Activated CD4-positive, alpha-beta T cell treated with anti-CD3 and anti-CD28 coated beads, Interleukin-2, amount 50 U/mL, for 4 hours (primary cell): ENCODE measurements around the gene THOC2.
A peak's percentile ranks its signal among the peaks of the same experiment; 100 is the strongest.
"Not testable (repeated sequence)": the region's sequence is repeated elsewhere in the genome, so short reads cannot be mapped to it uniquely, and the experiment has no call there.

Source experiments
- DNase-seq, 2 experiments: peaks; one replicate each; pipeline ENCODE4 v3.0.0-alpha.2; 2020

Gene THOC2, protein sequence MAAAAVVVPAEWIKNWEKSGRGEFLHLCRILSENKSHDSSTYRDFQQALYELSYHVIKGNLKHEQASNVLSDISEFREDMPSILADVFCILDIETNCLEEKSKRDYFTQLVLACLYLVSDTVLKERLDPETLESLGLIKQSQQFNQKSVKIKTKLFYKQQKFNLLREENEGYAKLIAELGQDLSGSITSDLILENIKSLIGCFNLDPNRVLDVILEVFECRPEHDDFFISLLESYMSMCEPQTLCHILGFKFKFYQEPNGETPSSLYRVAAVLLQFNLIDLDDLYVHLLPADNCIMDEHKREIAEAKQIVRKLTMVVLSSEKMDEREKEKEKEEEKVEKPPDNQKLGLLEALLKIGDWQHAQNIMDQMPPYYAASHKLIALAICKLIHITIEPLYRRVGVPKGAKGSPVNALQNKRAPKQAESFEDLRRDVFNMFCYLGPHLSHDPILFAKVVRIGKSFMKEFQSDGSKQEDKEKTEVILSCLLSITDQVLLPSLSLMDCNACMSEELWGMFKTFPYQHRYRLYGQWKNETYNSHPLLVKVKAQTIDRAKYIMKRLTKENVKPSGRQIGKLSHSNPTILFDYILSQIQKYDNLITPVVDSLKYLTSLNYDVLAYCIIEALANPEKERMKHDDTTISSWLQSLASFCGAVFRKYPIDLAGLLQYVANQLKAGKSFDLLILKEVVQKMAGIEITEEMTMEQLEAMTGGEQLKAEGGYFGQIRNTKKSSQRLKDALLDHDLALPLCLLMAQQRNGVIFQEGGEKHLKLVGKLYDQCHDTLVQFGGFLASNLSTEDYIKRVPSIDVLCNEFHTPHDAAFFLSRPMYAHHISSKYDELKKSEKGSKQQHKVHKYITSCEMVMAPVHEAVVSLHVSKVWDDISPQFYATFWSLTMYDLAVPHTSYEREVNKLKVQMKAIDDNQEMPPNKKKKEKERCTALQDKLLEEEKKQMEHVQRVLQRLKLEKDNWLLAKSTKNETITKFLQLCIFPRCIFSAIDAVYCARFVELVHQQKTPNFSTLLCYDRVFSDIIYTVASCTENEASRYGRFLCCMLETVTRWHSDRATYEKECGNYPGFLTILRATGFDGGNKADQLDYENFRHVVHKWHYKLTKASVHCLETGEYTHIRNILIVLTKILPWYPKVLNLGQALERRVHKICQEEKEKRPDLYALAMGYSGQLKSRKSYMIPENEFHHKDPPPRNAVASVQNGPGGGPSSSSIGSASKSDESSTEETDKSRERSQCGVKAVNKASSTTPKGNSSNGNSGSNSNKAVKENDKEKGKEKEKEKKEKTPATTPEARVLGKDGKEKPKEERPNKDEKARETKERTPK (N-terminal part only)

DNA sequence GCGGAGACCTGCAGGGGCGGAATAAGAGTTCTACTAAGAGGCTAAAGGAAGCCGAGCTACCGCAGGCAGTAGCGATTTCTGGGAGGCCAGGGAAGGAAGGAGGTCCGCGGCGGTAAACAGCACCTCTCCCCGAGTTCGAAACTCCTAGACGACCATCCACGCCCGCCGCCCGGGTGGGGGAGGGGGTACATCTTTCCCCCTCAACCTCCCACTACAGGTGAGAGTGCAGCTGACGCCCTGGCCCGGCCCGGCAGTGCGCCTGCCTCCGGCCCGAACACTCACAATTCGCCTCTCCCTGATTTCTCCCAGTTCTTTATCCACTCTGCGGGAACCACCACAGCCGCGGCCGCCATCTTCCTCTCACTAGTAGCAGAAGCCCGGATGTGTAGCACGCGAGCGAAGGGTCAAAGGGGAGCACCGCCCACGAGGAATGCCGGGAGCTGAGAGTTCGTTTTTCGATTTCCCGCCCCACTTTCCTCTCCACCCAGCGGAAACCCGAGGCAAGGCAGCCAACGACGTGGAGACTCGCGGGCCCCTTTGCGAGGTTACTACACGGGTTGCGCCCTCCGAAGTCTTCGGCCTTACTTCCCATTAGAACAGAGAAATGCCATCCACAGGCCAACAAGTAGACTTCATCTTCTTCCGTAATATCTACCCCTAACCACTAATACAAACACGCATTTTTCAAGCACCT is at the start of gene THOC2:
TSS of gene THOC2 (minus strand) at position 383 of the 694 bp plus-strand sequence. CDS start at position 353, 30 bp downstream.
- DNase-seq, result peak; percentile 76 to 78

DNA sequence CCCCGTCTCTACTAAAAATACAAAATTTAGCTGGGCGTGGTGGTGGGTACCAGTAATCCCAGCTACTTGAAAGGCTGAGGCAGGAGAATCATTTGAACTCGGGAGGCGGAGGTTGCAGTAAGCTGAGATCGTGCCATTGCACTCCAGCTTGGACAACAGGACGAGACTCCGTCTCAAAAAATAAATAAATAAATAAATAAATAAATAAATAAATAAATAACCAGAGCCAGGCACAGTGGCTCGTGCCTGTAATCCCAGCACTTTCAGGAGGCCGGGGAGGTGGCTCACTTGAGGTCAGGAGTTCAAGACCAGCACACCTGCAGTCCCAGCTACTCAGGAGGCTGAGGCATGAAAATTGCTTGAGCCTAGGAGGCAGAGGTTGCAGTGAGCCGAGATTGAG is 48.9 kb upstream of the THOC2 start:
- DNase-seq, result not testable (repeated sequence)

DNA sequence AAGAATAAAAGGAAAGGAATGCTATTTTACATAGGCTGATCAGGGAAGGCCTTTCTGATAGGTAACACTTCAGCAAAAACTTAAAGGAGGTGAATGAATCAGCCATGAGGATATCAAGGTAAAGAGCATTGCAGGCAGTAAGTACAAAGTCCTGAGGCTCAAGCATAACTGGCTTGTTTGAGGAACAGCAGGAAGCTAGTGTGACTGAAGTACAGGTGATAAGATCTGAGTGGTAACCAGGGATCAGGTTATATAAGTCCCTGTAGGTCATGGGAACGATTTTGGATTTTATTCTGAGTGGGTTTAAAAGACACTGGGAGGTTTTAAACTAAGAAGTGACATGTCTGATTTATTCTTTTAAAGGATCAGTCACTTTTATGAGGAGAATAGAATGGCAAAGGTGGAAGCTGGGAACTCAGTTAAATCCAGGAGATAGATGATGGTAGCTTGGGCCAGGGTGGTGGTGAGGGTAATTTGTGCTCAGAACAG is 47.1 kb upstream of the THOC2 start:
- no peak for DNase-seq

DNA sequence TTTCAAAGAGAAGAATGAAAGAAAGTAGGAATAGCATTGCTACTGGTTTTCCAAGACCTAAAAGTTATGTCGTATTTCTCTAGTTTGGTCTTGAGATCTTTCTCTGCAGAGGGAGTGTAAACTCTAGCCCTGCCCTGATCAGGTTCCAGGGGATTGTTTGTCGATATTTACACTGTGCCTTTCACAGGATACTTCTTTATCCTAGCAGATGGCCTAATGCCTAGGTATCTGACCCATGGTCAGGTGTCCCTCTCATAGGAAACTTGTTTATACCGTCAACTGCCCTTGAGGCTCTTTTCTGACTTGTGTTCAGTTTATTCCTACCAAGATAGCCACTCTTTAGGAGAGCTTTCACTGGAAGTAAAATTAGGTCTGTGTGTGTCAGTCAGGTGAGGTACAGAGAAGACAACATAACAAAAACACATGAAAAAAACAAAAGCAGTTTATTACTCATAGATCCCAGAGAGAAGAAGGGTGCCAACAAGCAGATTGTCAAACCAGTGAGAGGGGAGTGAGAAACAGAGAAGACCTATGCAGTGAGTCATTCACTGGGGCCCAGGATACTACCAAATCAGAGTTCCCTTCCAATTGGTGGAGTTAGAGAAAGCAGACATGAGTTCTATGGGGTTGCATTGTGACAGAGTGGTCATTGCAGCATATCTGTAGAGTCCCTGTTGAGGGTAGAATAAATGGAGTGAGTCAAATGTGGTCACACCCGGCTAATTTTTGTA is 40.6 kb upstream of the THOC2 start:
- DNase-seq, result no peak

DNA sequence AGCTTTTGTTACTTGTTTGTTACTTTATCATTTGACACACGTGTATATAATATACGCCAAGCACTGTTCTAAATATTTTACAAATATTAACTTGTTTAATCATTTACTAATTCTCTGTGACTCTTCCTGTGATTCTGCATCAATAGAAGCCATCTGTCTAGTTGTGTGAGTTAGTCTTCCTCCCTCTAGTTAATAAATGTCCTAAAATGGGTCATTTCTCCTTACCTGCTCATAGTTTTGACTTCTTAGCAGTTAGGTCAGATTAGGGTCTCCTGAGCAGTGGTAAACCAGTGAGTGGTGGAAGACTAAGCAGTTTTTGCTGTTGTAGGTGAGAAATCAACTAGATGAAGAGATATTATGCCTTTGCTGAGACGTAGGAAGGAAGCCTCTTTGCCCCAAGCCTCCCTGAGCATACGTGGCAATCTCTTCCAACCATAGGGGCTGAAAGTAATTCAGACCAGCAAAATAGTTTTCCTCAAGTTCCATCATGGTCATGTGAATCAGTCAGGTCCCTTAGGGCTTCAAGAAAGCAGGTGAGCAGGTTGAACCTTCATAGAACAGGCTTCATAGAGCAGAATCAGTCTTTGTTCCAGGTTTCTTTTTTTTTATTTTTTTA is 38.7 kb upstream of the THOC2 start:
- no peak for DNase-seq

DNA sequence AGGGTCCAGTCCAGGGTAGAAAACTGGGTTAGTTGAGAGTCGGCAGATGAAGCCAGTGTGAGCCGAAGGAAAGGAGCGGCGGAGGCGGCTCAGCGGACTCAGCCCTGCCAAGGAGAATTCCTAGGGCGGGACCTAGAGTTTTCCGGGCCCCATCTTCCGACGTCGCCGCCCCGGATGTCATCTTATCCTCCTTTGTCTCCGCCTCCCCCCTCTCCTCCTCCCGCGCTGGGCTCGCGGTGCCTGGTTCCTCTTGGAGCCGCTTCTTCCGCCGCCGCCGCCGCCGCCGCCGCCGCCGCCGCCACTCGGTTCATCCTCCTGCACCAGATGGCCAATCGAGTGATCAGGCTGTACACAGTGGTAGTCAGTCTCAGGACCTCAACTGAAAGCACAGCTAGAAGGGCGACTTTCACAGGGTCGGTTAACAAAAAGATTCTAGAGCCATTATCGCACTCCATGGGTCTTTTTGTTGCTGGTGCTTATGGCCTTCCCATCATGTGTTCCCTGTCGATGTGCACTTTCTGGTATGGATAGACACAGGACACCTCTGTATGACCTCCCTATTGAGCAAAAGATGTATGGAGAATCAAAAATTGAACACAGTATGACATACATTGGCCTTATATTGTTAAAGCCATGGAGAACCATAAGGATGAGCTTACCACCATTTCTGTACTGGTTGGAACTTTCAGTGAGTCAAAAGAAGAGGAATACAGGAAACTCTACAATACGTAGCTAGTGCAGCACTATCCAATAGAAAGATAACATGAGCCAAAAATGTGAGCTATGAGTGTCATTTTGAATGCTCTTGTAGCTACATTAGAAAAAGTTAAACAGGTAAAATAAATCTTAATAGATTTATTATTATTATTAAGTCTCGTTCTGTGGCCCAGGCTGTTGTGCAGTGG is 32.4 kb upstream of the THOC2 start:
- DNase-seq, result peak; percentile 26 to 28

DNA sequence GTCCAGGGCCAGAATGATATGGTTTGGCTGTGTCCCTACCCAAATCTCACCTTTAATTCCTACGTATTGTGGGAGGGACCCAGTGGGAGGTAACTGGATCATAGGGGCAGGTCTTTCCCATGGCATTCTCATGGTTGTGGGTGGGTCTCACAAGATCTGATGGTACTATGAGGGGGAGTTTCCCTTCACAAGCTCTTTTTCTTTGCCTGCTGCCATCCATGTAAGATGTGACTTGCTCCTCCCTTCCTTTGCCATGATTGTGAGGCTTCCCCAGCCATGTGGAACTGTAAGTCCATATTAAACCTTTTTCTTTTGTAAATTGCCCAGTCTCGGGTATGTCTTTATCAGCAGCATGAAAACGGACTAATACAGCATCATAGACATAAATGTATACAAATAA is 27.0 kb upstream of the THOC2 start:
- DNase-seq, result not testable (repeated sequence)

DNA sequence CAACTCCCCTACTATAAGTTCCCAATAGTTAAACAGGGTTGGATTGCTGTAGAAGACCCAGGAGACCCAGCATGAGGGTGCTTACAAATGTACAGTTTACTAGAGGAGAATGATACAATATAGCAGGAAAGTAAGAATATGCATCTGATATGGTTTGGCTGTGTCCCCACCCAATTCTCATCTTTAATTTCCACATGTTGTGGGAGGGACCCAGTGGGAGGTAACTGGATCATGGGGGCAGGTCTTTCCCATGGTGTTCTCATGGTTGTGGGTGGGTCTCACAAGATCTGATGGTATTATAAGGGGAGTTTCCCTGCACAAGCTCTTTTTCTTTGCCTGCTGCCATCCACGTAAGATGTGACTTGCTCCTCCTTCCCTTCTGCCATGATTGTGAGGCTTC is 24.9 kb upstream of the THOC2 start:
- DNase-seq, result not testable (repeated sequence)

DNA sequence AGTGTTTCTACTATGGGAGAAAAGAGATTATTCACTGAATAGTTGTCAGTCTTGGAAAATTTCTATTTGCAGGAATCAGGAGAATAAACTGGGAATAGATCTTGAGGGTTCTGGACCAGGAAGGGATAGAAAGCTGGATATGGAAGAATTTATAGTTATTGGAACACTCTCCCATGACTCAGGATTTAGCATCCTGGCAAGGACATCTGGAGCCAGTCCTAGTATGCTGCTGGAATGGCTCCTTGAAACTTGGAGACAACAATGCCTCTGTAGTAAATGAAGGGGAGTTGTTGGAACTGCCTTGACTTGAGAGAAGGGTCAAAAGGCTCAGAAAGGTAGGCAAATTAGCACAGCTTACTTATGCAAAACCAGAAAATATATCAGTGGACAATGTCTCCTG is 23.5 kb upstream of the THOC2 start:
- no peak for DNase-seq

DNA sequence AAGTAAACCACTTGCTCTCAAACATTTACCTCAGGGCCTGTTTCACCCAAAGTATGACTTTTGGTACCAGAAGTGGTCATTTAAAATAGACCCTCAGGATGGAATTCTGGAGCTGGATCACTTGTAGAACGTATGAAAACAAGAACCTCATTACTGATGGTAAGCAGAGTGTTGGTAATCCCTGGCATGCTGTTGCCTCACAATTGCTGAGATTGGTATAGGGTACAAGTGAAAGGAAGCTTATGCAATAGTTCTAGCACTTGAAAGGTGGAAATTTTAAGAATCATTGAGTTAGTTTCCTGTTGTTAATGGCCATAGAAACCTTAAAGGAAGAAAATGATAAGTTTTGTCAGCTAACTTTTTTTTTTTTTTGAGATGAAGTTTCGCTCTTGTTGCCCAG is 22.3 kb upstream of the THOC2 start:
- no peak for DNase-seq

DNA sequence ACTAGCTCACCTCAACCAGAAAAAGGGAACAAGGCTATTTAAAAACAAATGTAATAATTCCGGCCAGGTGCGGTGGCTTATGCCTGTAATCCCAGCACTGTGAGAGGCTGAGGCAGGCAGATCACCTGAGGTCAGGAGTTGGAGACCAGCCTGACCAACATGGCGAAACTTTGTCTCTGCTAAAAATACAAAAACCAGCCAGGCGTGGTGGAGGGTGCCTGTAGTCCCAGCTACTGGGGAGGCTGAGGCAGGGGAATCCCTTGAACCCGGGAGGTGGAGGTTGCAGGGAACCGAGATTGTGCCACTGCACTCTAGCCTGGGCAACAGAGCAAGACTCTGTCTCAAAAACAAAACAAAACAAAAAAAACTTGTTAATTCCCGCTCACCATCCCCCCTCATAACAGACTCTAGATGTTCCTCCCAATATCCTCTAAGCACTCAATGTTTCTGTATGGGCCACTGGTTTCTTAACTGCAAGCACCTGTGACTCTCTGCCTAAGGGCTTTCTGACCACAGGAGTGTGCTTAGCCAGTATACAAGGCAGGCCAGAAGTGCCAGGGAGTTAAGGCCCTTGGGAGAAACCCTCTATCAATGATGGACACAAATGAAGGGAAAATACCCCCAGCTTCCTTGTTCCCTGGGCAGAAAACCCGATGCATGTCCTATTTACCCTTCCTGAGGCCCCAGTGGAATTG is 21.0 kb upstream of the THOC2 start:
- DNase-seq, result no peak

DNA sequence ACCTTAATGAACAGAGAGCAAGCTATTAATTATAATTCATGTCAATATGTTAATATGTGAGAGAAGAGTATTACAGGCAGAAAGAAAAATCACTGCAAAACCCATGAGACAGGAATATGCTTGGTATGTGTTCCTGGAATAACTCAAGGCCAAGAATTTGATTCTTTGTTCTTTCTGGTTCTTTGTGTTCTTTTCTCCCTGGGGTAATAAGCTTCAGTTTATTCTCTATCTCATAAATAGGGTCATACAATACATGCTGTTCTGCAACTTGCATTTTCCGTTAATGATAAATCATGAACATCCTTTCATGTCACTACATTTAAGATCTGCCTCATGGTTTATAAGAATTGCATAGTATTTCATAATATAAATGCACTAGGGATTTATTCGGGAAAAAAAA is 16.8 kb upstream of the THOC2 start:
- no peak for DNase-seq

DNA sequence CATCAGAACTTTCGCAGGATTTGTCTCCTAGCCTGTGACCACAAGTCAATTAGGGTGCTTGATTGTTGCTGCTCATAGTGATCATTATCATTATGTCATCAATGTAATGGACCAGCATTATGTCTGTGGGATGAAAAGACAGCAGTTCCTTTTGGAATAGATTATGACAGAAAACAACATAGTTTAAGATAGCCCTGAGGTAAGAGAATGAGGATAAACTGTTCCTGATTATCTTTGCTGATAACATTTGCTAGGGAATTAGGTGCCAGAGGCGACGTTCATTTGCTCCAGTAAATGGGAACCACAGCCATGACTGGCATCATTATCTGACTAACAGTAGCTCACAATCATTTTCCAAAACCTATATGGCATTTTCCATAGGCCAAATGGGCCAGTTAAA is 12.7 kb upstream of the THOC2 start:
- no peak for DNase-seq

DNA sequence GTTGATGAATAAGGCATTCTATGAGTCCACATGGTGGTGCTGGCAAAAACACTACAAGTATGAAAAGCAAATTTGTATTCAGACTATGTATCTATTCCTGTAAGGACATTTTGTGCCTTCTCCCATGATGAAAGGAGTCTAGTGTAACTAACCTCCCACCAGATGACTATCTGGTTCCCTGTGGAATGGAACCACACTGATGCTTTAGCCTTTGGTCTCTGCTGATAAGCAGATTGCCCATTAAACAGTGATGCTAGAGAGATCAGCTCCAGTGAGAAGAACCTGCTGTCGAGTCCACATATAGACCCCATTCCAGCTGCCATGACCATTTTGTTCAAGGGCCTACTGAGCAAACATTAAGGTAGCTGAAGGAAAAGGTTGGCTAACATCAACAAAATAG is 10.5 kb upstream of the THOC2 start:
- DNase-seq, result no peak

DNA sequence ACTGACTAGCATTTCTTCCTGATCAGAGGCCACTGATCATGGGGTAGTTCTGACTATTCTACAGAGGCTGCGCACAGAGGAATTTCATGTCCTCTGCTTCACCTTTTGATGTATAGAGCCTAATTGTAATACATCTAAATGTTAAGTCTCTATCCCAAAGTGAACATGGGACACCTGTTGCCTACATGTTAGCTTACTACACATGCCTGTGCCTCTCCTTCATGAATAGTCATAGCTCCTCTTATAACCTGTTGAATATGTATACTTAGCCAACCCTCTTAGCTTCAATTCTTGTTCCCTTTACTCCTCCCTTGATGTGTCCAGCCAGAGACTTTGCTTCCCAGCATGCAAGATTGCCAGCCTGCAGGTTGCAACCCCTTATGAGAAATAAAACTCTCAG is 9.6 kb upstream of the THOC2 start:
- DNase-seq, result no peak

DNA sequence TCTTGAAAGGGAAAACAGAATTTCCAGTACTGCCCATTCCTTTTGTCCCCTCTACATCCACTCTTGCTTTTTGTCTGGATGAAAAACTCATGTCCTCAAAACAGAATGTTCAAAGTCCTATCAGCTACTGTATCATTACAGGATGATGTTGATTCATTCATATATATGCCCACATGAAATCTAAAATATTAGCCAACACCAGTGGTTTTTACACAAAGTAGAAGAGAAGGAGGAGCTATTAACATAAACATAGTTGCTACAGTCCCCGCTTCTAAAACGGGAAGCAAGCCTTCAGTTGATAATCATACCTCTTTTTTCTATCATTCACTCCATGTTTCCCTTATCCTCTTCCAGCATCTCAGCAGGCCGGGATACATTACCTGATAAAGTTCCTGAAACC is 7.7 kb upstream of the THOC2 start:
- DNase-seq, result no peak

DNA sequence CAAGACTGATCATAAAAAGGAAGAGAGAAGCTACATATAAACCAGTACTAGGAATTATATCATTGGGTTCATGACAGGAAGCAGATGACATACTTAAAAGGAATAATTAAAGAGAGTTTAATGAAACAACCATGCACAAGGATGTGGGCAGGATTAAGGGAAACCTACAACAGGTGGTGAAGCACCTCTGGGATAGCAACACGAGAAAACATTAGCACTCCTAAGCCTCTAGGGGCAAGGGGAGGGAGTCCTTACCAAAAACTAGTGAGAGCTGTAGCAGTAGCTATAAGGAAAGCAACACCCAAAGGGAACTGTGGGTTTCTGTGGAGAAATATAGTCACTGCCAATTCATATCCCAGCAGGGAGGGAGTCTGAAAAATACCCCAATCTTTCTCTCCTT is 7.2 kb upstream of the THOC2 start:
- DNase-seq, result no peak

DNA sequence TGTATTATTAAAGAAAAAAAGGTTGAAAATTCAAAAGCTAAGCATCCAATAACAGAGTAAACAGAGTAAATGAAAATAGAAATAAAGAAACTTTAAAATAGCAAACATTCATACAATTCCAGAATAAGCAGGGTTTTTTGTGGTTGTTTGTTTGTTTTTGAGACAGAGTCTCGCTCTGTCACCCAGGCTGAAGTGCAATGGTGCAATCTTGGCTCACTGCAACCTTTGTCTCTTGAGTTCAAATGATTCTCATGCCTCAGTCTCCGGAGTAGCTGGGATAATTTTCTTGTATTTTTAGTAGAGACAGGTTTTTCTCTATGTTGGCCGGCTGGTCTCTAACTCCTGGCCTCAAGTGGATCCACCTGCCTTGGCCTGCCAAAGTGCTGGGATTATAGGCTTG is 6.6 kb upstream of the THOC2 start:
- no peak for DNase-seq

DNA sequence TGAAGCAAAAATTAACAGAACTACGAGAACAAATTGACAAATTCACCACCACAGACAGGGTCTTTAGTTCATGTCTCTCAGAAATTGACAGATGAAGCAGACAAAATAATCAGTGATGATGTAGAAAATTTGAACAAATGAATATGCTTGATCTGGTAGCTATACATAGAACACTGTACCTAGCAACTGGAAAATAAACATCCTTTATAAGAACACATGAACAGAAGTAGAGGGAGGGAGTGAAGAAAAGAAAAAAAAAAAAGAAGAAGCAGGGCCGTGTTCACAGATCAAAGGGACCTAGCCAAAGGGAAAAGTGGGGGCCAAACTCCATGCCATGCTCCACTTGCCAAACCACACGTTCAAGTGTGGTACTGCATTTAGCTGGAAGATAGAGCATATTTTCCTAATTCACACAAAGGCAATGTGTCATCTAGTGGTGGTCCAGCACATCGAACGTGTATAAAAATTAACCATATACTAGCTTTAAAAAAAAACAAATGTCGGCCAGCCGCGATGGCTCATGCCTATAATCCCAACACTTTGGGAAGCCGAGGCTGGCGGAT is 5.6 kb upstream of the THOC2 start:
- DNase-seq, result no peak
